CD4-positive, alpha-beta T cell treated with Interleukin-15 for 1 hour (primary cell): ENCODE measurements around the gene SIDT2.
"Not testable (repeated sequence)": the region's sequence is repeated elsewhere in the genome, so short reads cannot be mapped to it uniquely, and the experiment has no call there.

Experiments
- DNase-seq: peaks from one replicate; pipeline ENCODE4 v3.0.0-alpha.2; 2020

Gene SIDT2

GRCh38 chr11:117172724-117173421 is 5.7 kb upstream of the SIDT2 start:
- no peak for DNase-seq

- DNase-seq = no peak
Measured at GRCh38 chr11:117175104-117175503, 3.4 kb upstream of the SIDT2 start.

GRCh38 chr11:117175781-117176180 is 2.8 kb upstream of the SIDT2 start:
- DNase-seq = no peak

- no peak for DNase-seq
Measured at GRCh38 chr11:117176186-117176585, 2.4 kb upstream of the SIDT2 start.

DNA sequence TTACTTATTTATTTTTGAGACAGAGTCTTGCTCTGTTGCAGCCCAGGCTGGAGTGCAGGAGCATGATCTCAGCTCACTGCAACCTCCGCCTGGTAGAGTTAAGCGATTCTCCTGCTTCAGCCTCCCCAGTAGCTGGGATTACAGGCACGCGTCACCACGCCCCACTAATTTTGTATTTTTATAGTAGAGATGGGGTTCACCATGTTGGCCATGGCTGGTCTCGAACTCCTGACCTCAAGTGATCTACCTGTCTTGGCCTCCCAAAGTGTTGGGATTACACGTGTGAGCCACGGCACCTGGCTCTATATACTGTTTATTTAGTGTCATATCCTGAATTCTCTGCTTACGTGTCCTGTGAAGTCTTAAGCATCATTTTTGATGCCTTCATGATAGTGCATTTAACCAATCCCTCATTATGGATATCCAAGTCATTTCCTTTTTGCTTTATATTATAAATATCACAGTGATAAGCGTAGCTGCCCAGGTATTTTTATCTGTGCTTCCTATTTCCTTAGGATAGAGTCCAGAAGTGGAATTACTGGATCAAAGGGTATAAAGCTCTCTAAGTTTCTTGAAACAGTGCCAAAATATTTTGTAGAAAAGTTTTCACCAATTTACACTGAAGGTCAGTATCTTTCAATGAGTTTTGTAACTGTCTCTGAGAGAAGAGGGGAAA is 871 bp upstream of the SIDT2 start:
- no peak for DNase-seq

DNA sequence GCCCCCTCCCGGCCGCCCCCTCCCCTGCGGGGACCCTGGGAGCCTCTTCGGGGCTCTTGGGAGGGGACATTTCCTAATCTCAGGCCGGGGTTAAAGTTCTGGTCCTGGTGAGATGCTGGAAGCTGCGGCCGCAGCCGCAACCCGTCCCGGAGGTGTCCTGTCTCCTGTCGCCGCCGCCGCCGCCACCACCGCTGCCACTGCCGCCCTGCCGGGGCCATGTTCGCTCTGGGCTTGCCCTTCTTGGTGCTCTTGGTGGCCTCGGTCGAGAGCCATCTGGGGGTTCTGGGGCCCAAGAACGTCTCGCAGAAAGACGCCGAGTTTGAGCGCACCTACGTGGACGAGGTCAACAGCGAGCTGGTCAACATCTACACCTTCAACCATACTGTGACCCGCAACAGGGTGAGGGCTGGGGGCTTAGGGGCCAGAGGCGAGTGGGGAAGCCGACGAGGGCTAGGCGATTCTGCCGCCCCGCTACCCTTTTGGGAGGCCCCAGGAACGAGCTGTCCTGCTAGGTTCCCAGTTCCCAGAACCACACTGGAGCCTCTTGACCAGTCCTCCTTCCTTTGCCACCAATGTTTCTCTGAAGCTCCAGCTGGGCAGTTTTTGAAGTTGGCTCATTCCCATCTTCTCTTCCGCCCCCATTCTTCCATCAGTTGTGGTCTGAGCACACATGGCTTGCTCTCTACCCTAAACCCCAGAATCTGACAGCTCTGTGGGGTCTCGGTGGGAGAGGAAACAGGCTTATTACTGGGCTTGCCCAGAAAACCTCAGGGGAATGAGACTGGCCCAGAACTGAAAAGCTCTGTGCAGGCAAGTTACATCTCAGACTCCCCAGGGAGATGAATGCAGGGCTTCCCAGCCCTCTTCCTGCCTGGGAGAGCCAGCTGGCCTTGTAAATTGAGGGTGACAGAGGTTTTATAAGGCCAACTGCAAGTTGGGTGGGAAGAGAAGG is 781 bp downstream of the SIDT2 start:
- DNase-seq = peak; percentile 50

- DNase-seq = no peak
Measured at GRCh38 chr11:117180020-117180419, 1.5 kb downstream of the SIDT2 start.

- DNase-seq = peak; percentile 75
Measured at GRCh38 chr11:117180661-117181585, 2.4 kb downstream of the SIDT2 start.

GRCh38 chr11:117181586-117182550 is 3.3 kb downstream of the SIDT2 start:
- no peak for DNase-seq

GRCh38 chr11:117182551-117182935 is 4.0 kb downstream of the SIDT2 start:
- no peak for DNase-seq

DNA sequence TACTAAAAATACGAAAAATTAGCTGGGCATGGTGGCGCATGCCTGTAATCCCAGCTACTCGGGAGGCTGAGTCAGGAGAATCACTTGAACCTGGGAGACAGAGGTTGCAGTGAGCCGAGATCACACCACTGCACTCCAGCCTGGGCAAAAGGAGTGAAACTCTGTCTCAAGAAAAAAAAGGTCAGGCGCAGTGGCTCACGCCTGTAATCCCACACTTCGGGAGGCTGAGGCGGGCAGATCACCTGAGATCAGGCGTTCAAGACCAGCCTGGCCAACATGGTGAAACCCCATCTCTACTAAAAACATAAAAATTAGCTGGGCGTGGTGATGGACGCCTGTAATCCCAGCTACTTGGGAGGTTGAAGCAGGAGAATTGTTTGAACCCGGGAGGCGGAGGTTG is 4.6 kb downstream of the SIDT2 start:
- DNase-seq = not testable (repeated sequence)

- no peak for DNase-seq
Measured at GRCh38 chr11:117183724-117184349, 5.3 kb downstream of the SIDT2 start.

DNA sequence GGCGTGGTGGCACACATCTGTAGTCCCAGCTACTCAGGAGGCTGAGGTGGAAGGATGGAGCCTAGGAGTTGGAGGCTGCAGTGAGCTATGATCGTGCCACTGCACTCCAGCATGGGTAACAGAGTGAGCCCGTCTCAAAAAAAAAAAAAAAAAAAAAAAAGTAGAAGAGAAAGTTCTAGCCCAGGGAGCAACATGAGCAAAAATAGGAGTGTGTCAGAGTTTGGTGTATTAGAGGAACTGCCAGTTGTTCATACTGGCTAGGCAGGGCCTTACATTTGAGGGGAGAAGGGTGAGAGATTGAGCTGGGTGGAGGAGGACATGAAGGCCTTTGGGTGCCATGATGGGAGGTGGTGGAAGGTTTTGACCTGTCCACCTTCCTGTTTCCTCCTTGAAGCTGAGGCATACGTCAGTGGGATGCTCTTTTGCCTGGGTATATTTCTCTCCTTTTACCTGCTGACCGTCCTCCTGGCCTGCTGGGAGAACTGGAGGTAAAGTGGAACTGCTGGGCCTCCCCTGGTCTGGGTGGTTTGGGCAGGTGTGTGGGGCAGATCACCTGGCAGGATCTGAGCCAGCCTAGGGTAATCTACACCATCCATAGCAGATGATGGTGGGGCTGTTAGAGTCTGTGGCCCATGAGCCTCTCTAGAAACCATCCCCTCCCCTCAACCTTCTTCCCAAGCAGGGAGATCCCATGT is 7.3 kb downstream of the SIDT2 start:
- peak; percentile 35 for DNase-seq

DNA sequence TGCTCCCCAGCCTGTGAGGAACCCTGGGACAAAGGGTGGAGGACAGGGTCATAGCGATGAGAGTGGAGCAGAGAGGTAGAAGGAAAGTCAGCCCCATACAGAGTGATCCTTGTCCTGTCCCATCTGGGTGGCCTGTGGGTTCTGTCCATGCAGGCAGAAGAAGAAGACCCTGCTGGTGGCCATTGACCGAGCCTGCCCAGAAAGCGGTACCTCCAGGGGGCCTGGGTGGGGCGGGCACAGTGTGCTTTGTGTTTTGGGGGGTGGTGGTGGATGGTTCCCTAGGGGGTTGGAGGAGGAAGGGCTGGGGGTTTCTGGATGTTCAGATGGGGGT is 7.9 kb downstream of the SIDT2 start:
- no peak for DNase-seq

- no peak for DNase-seq
Measured at GRCh38 chr11:117187007-117187406, 8.5 kb downstream of the SIDT2 start.

GRCh38 chr11:117187428-117187798 is 8.9 kb downstream of the SIDT2 start:
- no peak for DNase-seq

GRCh38 chr11:117187799-117188481 is 9.4 kb downstream of the SIDT2 start:
- DNase-seq = no peak

GRCh38 chr11:117188620-117189081 is 10.1 kb downstream of the SIDT2 start:
- no peak for DNase-seq

DNA sequence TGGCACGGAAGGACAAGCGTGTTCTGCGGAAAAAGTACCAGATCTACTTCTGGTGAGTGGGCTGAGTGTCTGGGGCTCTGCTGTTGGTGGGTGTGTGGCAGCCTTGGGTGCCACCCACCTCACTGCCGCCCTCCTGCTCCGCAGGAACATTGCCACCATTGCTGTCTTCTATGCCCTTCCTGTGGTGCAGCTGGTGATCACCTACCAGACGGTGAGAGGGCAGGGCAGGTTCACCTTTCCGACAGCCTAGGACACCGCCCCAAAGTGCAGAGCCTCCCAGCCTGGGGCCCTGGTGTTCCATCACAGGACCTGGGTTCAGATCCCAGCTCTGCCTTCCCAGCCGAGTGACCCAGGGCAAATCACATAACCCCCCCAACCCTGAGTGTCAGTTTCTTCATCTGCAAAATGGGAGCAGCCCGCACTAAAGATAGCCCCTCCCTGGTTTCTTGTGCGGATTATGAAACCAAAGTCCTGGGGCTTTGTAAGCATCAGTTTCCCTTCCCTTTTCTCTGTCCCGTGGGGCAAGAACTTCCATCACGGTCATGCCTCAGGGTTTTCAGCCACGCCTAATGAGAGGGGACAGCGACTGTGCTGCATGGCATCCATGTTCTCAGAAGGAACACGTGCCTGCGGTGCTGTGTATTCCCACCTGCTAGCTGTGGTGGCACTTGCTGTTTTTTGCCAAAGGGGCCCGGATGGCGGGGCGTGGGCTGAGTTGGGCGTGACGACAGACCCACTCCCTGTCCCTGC is 10.8 kb downstream of the SIDT2 start:
- DNase-seq = peak; percentile 81
